ENCODE data around the gene ADIPOR1. TPM values are rescaled to one million over a fixed set of nuclear protein-coding genes. Genes with fewer than 3 reads are reported as not detected.
"Not testable (repeated sequence)": the region's sequence is repeated elsewhere in the genome, so short reads cannot be mapped to it uniquely, and the experiment has no call there.

Gene ADIPOR1
- total RNA-seq, 4 donors from 2014 or later, result 124 to 190 (median 169) TPM

DNA sequence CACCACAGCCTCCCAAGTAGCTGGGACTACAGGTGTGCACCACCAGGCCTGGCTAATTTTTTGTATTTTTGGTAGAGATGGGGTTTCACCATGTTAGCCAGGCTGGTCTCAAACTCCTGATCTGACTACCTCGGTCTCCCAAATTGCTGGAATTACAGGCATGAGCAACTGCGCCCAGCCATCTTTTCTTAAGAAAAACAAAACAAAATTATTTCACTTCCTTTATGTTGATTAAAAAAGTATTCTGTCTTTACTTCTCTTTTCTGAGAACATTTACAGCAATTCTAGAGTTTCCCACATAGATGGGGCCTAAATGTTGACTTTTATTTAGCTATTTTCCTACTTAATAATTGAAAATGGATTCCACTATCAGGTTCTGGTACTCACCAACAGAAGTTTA, 31.8 kb upstream of the ADIPOR1 start:
- no peaks in the 10 kb centered on the region for H3K36me3 ChIP-seq
- no peaks in the 10 kb centered on the region for H3K9me3 ChIP-seq
- DNase-seq (ENCODE audit: low spot score in 2 of 2), result no peak
- TF ChIP-seq, protein P1, sequence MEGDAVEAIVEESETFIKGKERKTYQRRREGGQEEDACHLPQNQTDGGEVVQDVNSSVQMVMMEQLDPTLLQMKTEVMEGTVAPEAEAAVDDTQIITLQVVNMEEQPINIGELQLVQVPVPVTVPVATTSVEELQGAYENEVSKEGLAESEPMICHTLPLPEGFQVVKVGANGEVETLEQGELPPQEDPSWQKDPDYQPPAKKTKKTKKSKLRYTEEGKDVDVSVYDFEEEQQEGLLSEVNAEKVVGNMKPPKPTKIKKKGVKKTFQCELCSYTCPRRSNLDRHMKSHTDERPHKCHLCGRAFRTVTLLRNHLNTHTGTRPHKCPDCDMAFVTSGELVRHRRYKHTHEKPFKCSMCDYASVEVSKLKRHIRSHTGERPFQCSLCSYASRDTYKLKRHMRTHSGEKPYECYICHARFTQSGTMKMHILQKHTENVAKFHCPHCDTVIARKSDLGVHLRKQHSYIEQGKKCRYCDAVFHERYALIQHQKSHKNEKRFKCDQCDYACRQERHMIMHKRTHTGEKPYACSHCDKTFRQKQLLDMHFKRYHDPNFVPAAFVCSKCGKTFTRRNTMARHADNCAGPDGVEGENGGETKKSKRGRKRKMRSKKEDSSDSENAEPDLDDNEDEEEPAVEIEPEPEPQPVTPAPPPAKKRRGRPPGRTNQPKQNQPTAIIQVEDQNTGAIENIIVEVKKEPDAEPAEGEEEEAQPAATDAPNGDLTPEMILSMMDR (IDR thresholded peaks at IDR 0.05), result no peak
- 88% methylated on average over 2 of the region's 2 CpGs for WGBS
- H3K27me3 ChIP-seq, result peaks cover 14% of the 10 kb centered on the region
- no peak overlapping the region for H3K4me3 ChIP-seq
- H3K27ac ChIP-seq, result no peak overlapping the region
- no peaks in the 10 kb centered on the region for H3K4me1 ChIP-seq

DNA sequence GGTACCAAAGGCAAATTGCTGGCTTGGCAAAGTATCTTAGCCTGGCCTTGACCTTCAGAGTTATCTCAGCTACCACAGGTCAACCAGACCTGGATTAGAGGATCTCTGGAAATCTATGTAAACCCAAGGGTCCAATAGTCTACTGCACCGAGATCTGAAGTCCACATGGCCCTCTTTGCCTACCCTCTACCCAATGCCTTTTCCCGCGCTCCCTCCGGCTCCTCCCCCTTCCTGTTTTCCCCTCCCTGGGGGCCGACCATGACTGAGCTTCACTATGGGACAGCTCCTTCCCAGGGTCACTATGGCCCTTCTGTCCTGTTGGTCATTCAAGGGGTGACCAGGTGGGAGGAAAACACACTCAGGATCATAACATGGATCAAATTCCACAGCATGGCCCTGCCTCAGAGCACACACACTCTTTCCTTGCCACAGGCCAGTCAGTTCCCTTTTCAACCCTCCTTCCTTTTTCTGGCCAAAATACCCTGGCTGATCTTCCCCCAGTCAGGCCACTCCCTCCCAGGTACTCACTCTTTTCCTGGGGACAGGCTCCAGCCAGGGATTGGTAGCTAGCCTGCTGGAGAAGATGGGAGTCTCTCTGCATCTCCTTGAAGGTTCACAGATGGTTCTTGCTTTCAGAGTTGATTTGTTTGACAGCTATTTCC, 29.9 kb upstream of the ADIPOR1 start:
- DNase-seq (ENCODE audit: low spot score in 2 of 2), result no peak
- no peaks in the 10 kb centered on the region for H3K9me3 ChIP-seq
- TF ChIP-seq POLR2A (IDR thresholded peaks at IDR 0.05), result no peak
- TF ChIP-seq POLR2AphosphoS5 (IDR thresholded peaks at IDR 0.05), result no peak
- TF ChIP-seq EP300 (IDR thresholded peaks at IDR 0.05), result no peak
- TF ChIP-seq, protein P1 (IDR thresholded peaks at IDR 0.05), result no peak
- WGBS, result 73% methylated on average over 5 of the region's 5 CpGs
- H3K27me3 ChIP-seq, result peaks cover 7% of the 10 kb centered on the region
- no peak overlapping the region for H3K4me3 ChIP-seq
- no peaks in the 10 kb centered on the region for H3K36me3 ChIP-seq
- no peaks in the 10 kb centered on the region for H3K4me1 ChIP-seq
- no peak overlapping the region for H3K27ac ChIP-seq

DNA sequence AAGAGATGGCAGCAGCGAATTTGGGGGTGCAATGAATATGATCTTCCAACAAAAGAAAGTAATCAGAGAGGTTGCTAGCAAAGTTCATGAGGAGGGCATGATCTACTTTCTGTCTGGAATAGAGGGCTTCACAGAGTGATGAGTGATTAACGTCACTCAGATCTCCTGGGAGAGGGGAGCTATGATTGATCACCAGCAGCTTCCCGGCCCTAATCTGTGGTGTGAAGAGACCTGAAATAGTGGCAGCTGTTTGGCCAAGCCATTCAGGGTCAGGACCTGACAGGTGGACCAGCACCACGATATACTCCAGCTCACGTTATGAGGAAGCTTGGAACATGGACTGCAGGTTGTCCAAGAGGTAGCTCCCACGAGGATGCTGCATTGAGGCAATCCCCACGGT, 29.1 kb upstream of the ADIPOR1 start:
- no peak for TF ChIP-seq POLR2AphosphoS5 (IDR thresholded peaks at IDR 0.05)
- Histone ChIP-seq H3K4me3 (no peak overlapping the region), H3K27ac (no peak overlapping the region), H3K4me1 (no peaks in the 10 kb centered on the region), H3K27me3 (peaks cover 4% of the 10 kb centered on the region), H3K9me3 (no peaks in the 10 kb centered on the region), H3K36me3 (no peaks in the 10 kb centered on the region)
- DNase-seq (ENCODE audit: low spot score in 2 of 2), result no peak
- 67% methylated on average over 7 of the region's 7 CpGs for WGBS

DNA sequence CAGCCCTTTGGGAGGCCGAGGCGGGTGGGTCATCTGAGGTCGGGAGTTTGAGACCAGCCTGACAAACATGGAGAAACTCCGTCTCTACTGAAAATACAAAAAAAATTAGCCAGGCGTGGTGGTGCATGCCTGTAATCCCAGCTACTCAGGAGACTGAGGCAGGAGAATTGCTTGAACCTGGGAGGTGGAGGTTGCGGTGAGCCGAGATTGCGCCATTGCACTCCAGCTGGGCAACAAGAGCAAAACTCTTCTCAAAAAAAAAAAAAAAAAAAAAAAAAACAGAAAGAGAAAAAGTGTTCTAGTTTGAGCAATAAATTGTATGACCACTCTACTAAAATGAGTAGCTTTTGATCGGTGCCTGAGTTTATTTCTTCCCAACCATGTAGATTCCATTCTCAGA, 28.0 kb upstream of the ADIPOR1 start:
- H3K27ac ChIP-seq; DNase-seq (ENCODE audit: low spot score in 2 of 2); H3K36me3 ChIP-seq; H3K4me1 ChIP-seq; H3K9me3 ChIP-seq; H3K4me3 ChIP-seq; H3K27me3 ChIP-seq: not testable (repeated sequence)
- 90% methylated on average over 9 of the region's 9 CpGs for WGBS

DNA sequence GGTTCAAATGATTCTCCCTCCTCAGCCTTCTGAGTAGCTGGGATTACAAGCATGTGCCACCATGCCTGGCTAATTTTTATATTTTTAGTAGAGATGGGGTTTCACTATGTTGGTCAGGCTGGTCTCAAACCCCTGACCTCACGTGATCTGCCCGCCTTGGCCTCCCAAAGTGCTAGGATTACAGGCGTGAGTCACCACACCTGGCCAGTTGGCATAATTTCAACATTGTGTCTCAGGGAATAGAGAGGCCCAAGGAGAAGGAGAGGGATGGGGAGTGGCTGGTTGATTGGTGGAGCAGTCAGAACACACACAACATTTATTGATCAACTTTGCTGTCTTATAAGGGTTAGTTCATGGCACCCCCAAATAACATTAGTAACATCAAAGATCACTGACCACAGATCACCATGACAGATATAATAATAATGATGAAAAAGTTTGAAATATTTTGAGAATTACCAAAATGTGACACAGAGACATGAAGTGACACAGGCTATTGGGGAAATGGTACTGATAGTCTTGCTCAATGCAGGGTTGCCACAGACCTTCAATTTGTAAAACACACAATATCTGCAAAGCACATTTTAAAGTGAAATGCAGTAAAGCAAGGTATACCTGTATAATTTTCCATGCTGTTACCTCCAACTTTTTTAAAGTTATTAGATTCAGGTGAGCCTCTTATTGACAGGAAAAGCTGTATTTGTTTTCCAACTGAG, 24.8 kb upstream of the ADIPOR1 start:
- H3K27me3 ChIP-seq, result peaks cover 7% of the 10 kb centered on the region
- H3K36me3 ChIP-seq, result no peaks in the 10 kb centered on the region
- H3K4me1 ChIP-seq, result no peaks in the 10 kb centered on the region
- H3K9me3 ChIP-seq, result no peaks in the 10 kb centered on the region
- H3K27ac ChIP-seq, result no peak overlapping the region
- H3K4me3 ChIP-seq, result no peak overlapping the region
- TF ChIP-seq EP300 (IDR thresholded peaks at IDR 0.05) (no peak), POLR2AphosphoS5 (IDR thresholded peaks at IDR 0.05) (no peak), POLR2A (IDR thresholded peaks at IDR 0.05) (no peak)
- TF ChIP-seq, protein P1 (IDR thresholded peaks at IDR 0.05), result no peak
- DNase-seq (ENCODE audit: low spot score in 2 of 2), result no peak
- 80% methylated on average over 3 of the region's 3 CpGs for WGBS

DNA sequence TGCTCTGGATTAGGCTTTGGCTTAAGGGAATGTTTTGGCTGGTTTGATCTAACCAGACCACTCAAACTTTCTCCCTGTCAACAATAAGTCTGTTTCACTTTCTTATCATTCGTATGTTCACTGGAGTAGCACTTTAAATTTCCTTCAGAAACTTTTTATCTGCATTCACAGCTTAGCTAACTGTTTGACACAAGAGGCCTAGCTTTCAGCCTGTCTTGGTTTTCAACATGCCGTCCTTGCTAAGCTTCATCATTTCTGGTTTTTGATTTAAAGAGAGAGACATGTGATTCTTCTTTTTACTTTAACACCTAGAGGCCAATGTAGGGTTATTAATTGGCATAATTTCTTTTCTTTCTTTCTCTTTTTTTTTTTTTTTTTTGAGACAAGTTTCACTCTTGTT, 23.8 kb upstream of the ADIPOR1 start:
- Histone ChIP-seq H3K9me3 (no peaks in the 10 kb centered on the region), H3K27ac (no peak overlapping the region), H3K4me3 (no peak overlapping the region), H3K27me3 (peaks cover 8% of the 10 kb centered on the region), H3K36me3 (no peaks in the 10 kb centered on the region), H3K4me1 (no peaks in the 10 kb centered on the region)
- 82% methylated on average over 2 of the region's 2 CpGs for WGBS
- TF ChIP-seq, protein P1 (IDR thresholded peaks at IDR 0.05), result no peak
- TF ChIP-seq POLR2AphosphoS5 (IDR thresholded peaks at IDR 0.05), result no peak
- TF ChIP-seq EP300 (IDR thresholded peaks at IDR 0.05), result no peak
- no peak for TF ChIP-seq POLR2A (IDR thresholded peaks at IDR 0.05)
- DNase-seq (ENCODE audit: low spot score in 2 of 2), result no peak

All from suprapubic skin (tissue), 4 donors.